Measurements from ENCODE around the gene FSHR.

GRCh38 chr2:49044350-49045079 is 109.8 kb downstream of the FSHR start:
- no peak for TF ChIP-seq FOXP2 (optimal IDR thresholded peaks at IDR 0.05; ENCODE audit: control extremely low read depth, extremely low read length, insufficient read depth)
- TF ChIP-seq POLR2AphosphoS5 (IDR thresholded peaks at IDR 0.05; ENCODE audit: borderline replicate concordance, low read depth, low read length): no peak
- no peak for TF ChIP-seq EZH2 (IDR thresholded peaks at IDR 0.05)

Data from SK-N-MC (cell line).